A549 (cell line): ENCODE measurements around the gene MBD3L5.

ENCODE experiments used
- EP300 ChIP-seq, 2 experiments: fragments of >200 bp; sonication (Bioruptor Twin); formaldehyde crosslinking; IDR thresholded peaks; 2 replicates in 1 of 2; 3 replicates in 1 of 2; pipeline ENCODE4 v1.6.1; 2016 to 2017
- POLR2A ChIP-seq: IDR thresholded peaks from 2 replicates; pipeline ENCODE4 v1.6.1; 2012; ENCODE audit warnings: mild to moderate bottlenecking, low read length
- TF ChIP-seq, protein P1 (sequence below): fragments of >200 bp; sonication (Bioruptor Twin); formaldehyde crosslinking; IDR thresholded peaks from 3 replicates; pipeline ENCODE4 v1.5.1; 2016

DNA sequence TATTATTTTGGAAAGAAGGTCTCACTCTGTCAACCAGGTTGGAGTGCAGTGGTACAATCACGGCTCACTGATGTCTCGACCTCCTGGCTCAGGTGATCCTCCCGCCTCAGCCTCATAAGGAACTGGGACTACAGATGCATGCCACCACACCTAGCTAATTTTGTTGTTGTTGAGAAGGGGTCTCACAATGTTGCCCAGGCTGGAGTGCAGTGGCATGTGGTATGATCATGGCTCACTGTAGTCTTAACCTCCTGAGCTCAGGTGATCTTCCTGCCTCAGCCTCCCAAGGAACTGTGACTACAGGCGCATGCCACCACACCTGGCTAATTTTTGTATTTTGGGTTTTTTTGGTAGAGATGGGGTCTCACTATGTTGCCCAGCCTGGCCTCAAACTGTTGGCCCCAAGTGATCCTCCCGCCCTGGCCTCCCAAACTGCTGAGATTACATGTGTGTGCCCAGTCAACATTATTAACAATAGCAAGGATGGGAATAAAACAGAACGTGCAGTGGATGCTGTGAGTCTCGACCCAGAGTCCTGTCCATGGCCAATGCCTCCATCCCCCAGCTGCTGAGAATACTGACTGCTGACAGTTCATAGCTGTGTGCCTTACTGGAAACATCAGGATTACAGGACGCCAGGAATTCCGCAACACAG is 33.5 kb downstream of the MBD3L5 start:
- TF ChIP-seq, protein P1, sequence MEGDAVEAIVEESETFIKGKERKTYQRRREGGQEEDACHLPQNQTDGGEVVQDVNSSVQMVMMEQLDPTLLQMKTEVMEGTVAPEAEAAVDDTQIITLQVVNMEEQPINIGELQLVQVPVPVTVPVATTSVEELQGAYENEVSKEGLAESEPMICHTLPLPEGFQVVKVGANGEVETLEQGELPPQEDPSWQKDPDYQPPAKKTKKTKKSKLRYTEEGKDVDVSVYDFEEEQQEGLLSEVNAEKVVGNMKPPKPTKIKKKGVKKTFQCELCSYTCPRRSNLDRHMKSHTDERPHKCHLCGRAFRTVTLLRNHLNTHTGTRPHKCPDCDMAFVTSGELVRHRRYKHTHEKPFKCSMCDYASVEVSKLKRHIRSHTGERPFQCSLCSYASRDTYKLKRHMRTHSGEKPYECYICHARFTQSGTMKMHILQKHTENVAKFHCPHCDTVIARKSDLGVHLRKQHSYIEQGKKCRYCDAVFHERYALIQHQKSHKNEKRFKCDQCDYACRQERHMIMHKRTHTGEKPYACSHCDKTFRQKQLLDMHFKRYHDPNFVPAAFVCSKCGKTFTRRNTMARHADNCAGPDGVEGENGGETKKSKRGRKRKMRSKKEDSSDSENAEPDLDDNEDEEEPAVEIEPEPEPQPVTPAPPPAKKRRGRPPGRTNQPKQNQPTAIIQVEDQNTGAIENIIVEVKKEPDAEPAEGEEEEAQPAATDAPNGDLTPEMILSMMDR = no peak
- TF ChIP-seq EP300 (IDR thresholded peaks at IDR 0.05) (no peak), POLR2A (no peak)
